HG03354 (cell line): ENCODE data around the gene NUDCD3.

ENCODE experiments used
- ATAC-seq: cut with Tn5 transposase; IDR thresholded peaks from one replicate; pipeline ENCODE4 v1.9.1; 2021; ENCODE audit warnings: mild to moderate bottlenecking; ENCODE audit not compliant: unreplicated experiment, poor library complexity, severe bottlenecking

The NUDCD3 gene

GRCh38 chr7:44333911-44334733 is 156.3 kb downstream of the NUDCD3 start:
- ATAC-seq: no peak

- no peak for ATAC-seq
Measured at GRCh38 chr7:44331682-44332081, 158.8 kb downstream of the NUDCD3 start.

- no peak for ATAC-seq
Measured at GRCh38 chr7:44330331-44330730, 160.1 kb downstream of the NUDCD3 start.

- no peak for ATAC-seq
Measured at GRCh38 chr7:44329888-44330287, 160.6 kb downstream of the NUDCD3 start.
